NB4 (cell line): ENCODE measurements around the gene NEU4.

ENCODE experiments used
- CTCF ChIP-seq: IDR thresholded peaks from one replicate; pipeline ENCODE4 v1.5.1; 2012; ENCODE audit warnings: low read depth, low read length
- MAX ChIP-seq: IDR thresholded peaks from 2 replicates; pipeline ENCODE4 v1.6.1; 2011; ENCODE audit warnings: low read depth, low read length
- MYC ChIP-seq: IDR thresholded peaks from 2 replicates; pipeline ENCODE4 v1.6.1; 2011; ENCODE audit warnings: low read depth, low read length
- POLR2A ChIP-seq: IDR thresholded peaks from 2 replicates; pipeline ENCODE4 v1.6.1; 2011; ENCODE audit warnings: mild to moderate bottlenecking; ENCODE audit not compliant: insufficient read length; ENCODE audit errors: extremely low read depth

GRCh38 chr2:241809383-241810306 is 652 bp downstream of the NEU4 start:
- TF ChIP-seq CTCF (no peak), POLR2A (no peak), MAX (no peak), MYC (no peak)
